ENCODE results near the gene ATP2B2.

ATP2B2 gene

DNA sequence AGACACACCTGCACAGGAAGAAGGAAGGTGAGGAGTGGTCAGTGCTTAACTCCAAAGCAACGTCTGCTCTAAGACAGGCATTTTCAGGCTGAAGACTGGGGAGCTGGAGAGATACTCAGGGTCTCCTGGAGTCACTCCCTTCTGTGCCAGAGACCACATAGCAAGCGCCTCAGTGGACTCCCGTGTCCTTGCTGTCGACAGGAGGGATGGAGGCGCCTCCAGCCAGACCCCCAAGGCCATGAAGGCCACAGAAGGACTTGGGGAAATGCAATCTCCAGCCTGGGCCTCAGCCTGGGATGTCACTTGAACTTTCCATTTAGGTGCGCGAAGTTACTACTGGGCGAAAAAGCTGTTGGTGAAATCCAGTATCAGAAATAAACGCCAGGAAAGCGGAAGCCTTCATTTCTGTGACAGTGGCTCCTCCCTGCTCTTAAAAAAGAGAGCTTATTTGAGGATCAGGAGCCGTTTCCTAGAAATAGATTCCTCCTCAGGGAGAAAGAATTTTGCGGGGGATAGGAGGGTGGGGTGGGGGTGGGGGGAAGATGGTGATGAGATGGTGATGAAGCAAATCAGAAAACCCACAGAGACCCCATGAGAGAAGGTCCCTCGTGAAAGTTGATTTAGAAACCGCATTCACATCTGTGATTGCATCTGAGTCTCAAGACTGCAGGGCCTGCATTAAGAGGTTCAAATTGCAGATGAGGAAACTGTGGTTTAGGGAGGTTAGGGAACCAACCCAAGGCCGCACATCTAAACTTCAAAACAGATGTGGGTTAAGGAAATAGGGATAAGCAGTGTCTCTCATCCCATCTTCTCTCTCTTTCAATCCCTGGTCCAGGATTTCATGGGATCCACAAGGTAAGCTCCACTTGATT, 78.8 kb downstream of the ATP2B2 start:
- no peak for DNase-seq (ENCODE audit: low spot score)

DNA sequence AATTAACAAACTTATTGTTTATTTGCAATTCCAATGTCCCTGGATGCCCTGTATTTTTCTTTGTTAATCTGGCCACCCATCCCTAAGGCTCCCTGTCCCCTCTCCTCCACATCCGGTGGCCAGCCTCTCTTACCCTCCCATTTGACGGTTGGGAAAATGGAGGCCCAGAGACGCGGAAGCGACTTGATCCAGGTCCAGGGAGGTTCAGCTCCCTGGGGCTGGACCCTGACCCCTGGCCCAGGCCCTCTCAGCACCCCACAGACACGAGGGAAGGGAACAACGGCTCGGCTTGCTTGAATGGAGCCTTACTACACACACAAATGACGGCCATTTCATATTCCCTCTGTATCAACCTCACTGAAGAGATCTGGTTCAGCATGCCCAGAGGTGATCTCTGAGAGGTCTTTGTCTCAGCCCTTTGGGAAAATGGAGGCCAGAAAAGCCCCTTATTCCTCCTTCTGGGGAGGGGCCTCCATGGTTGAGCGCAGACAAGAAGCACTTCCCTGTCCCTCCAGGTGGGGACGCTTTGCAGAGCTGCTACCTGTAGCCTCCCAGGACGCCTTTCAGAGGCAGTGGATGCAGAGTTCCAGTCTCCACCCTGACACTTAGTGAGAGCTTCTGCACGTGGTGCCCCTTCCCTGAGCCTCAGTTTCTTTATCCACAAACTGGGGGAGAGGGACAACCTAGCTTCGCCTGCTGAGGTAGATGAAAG, 82.1 kb downstream of the ATP2B2 start:
- DNase-seq (ENCODE audit: low spot score), result no peak

DNA sequence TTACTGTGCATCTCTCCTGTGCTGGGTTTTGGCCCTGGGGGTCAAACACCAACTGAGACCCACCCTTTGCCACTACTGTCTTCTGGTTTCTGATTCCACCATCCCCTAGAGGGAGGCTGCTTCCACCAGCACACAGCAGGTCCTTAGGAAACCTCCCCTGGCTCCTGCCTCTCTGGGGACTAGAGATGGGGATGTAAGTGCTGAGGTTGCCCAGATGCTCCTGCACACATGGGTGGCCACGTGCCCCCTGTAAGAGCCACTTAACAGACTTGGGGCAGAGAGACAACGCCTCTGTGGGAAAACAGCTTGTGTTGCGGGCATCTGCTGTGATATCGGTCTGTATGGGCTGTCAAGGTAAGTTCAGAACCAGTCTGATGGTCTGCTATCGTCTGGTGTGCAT, 83.4 kb downstream of the ATP2B2 start:
- DNase-seq (ENCODE audit: low spot score), result no peak

DNA sequence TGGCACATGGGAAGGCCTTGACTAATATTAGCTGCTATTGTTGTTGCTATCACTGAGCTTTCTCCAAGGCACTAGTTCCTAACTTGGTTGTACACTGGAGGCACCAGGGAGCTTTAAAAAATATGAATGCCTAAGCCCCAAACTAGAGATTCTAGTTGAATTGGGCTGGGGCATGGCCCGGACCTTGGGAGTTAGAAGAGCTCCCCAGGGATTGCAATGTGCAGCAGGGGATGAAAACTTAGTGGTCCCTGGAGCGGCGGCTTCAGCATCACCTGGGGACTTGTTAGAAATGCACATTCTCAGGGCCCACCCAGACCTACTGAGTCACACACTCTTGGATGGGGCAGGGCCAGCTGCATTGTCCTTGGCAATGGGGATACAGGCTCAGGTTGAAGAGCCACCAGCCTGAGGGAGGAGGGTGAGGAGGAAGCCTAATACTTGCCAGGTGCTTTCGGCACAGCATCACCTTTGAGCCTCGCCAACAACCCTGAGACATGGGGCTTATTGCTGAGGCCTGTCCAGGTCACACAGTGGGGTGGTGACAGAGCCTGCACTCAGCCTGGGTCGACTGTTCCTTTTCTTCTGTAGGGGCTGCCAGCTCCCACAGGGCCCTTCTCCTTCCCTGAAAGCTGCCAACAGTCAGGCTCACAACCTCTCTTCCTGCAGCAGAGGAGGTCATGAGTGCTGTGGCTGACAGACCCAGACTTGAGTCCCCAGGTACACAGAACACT, 84.5 kb downstream of the ATP2B2 start:
- DNase-seq (ENCODE audit: low spot score), result no peak

DNA sequence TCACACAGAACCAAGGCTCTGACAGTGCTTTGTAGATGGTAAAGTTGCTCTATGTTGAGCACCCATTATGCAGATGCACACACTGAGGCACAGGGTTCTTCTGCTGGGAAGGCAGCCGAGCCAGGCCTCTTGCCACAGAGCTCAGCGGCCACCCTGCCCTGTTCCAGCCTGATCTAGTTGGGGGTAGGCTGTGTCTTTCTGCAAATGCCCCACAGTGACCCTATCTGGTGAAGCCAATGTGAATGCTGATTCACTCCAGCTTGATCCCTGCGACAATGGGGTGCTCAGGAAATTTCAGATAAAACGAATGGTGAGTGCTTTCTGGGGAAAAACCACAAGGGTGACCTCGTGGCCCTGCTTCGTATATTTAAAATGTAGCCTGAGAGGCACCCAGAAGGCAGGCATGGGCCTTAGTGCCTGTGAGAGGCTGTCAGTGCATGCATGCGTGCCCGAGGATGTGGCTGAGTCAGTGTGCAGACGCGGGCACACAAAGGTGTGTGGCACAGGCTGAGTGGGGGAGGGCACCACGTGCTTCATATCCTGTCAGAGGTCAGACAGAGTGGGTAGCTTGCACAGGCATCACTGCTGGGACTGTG, 85.7 kb downstream of the ATP2B2 start:
- no peak for DNase-seq (ENCODE audit: low spot score)

DNA sequence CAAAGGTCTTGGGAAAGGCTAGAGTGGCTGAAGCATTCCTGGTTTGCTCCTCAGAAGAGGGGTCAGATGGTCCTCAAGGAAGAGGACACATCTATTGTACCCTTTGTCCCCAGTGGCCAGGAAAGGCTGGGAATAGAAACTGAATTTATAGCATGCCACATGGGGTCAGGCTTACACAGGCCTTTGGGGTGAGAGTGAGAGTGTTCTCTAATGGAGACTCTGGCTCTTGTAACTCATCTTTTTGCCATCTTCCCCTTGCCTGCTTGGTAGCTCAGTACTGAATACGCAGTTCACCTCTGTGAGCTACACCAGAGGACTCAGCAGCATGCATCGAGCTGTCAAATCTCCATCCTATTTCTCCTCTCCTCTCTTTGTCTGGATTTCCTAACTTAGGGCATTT, 87.5 kb downstream of the ATP2B2 start:
- DNase-seq (ENCODE audit: low spot score), result no peak

DNA sequence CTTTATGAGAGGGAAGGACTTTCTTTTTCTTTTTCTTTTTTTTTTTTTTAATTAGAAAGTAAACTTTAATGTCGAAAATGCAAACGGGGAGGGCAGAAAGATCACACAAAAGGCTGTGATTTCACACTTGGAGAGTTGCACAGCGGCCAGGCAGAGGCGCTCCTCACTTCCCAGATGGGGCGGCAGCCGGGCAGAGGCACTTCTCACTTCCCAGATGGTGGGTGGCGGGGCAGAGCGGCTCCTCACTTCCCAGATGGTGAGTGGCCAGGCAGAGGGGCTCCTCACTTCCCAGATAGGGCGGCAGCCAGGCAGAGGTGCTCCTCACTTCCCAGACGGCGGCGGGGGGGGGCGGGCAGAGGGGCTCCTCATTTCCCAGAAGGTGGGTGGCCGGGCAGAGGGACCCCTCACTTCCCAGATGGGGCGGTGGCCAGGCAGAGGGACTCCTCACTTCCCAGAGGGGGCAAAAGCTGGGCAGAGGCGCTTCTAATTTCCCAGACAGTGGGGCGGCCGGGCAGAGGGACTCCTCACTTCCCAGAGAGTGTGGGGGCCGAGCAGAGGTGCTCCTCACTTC, 88.6 kb downstream of the ATP2B2 start:
- DNase-seq (ENCODE audit: low spot score), result no peak

DNA sequence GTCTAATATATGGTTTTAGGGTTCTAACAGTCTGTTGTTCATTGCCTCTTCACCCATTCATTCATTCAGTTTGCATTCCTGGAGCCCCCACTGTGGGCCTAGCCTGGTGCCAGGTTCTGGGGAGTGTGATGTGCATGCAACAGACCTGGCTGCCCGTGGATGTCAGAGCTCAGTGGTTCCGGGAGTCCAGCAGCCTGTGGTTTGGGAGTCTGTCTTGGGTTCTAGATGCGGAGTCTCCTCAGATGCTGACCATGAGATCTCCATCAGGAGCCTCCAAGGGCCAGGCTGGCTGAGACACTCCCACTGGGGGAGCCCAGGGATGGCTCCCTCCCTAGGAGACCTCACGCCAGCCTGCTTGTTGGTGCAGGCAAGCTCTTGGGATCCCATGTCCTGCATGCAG, 92.3 kb downstream of the ATP2B2 start:
- no peak for DNase-seq (ENCODE audit: low spot score)

DNA sequence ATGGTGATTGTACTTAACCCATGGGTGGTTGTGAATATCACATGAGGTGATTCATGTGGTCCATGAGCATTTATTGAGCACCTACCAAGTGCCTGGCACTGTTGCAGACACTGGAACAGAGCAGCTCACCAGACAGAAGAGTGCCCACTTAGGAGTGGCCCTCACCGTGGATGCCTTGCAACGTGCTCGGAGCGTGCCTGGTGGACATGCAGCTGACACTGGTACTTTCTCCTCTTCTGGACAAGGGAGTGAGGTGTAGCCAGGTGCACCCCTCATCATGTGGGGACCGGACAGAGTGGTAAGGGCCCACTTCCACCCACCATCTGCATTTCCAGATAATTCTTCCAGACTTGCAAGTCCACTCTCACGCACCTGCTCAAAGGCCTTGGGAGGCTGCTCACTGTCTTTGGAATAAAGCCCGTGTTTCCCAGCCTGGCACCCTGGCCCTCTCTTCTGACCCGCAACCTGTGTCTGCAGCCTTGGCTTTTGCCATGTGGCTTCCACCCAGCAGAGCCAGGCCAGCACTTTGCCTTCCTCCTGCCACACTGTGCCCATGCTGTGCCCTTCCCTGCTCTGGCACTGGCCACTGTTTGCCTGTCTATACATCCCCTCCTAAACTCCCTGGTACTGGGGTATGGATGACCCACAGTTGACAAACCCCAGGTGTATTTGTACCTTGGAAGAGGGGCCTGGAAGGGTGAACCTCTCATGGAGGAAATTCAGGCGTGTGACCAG, 93.6 kb downstream of the ATP2B2 start:
- no peak for DNase-seq (ENCODE audit: low spot score)

DNA sequence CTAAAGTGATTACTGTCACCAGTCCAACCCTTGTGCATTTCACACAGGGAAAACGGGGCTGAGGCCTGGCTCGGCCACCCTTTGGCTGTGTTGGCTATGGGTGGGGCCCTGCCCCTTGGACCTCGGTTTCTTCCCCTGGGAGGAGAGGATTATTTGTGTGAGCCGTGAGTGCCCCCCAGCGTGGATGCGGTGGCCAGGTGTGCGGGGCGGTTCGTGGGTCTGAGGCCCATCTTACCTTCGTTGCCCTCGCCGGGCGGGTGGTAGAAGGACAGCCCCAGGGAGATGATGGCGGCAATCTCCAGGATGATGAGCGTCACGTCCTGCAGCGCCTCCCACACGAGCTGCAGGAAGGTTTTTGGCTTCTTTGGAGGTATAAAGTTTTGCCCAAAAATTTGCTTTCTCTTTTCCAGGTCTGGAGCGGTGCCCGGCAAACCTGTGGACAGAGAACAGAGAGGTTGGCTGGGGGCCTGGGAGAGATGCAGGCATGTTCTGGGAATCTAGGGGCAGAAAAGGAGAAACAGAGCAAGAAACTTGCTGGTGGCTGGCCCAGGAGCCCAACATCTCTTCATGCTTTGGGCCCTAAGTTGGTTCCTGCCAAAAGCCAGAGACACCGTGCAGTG, 94.9 kb downstream of the ATP2B2 start:
- no peak for DNase-seq (ENCODE audit: low spot score)

DNA sequence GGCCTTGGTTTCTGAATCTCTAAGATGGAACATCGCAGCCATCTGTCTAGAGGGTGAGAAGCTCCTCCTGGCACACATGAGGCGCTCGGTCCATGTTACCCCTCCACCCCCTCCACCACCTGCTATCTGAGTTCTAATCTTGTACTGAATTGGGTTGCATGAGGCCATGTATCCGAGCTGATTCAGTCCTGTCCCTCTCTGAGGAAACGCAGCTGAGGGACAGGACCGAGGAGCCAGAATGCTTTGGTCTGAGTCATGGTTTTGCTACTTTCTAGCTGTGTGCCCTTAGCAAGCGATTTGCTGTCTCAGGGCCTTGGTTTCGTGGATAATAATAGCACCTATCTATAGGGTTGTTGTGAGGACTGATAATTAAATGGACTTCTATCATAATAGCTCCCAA, 96.7 kb downstream of the ATP2B2 start:
- DNase-seq (ENCODE audit: low spot score), result no peak

DNA sequence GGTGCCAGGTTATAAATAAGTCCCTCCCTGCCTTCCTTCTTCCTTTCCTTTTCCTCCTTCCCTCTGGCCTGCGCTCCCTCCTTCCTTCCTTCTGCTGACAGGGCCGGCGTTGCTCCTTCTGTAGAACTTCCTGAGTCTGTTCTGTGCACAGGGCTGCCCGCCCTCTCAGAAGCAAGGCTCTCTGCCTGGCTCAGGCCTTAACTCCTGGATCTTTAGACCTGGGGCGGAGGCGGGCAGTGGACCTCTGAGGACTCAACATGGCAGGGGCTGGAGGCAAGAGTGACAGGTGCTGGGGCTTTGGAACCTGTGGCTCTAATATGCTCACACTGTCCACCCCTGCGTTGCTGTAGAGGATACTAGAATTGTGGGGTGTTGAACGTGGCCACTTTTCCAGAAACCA, 98.0 kb downstream of the ATP2B2 start:
- no peak for DNase-seq (ENCODE audit: low spot score)

DNA sequence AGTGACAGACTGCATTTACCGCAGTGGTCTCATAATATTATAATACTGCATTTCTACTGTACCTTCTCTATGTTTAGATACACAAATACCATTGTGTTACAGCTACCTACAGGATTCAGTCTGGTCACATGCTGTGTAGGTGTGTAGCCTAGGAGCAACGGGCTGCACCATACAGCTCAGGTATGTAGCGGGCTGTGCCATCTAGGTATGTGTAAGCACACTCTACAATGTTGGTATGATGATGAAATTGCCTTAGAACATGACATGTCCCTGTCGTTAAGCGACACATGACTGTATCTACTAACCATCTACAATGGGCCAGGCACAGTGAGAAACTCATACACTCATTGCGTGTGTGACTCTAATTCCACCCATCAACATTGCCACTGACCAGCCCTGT, 99.0 kb downstream of the ATP2B2 start:
- no peak for DNase-seq (ENCODE audit: low spot score)

DNA sequence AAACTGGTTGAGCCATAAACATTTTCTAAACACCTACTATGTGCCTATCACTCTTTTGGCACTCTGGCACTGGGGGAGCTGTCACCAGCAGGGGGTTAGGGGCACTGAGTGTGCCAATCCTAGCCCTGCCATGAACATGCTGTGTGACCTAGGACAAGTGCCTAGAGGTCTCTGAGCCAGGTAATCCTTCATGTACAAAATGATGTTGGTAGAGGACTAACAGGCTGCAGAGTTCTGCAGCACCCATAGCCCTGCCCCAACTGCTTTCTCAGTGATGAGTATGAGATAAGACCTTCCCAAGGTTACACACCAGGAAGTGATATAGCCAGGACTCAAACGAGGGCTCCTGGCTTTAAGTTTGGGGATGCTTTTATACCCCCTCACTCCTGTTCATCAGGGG, 99.6 kb downstream of the ATP2B2 start:
- no peak for DNase-seq (ENCODE audit: low spot score)

DNA sequence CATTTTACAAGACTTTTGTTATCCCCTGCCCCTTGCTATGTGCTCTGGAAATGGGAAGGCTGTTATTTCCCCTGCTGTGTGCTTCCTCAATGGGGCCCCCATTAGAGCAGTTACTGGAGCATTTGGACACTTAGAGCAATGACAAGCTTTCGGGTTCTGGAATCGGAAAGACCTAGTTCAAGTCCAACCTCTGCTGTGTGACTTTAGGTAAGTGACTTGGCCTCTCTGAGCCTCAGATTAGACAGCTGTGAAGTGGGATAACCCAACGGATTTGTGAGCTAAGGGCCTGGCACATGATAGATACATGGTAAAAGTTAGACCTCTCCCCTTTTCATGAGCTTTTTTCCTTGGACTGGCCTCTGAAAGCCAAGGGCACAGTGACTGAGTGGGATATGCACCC, 100.5 kb downstream of the ATP2B2 start:
- no peak for DNase-seq (ENCODE audit: low spot score)

DNA sequence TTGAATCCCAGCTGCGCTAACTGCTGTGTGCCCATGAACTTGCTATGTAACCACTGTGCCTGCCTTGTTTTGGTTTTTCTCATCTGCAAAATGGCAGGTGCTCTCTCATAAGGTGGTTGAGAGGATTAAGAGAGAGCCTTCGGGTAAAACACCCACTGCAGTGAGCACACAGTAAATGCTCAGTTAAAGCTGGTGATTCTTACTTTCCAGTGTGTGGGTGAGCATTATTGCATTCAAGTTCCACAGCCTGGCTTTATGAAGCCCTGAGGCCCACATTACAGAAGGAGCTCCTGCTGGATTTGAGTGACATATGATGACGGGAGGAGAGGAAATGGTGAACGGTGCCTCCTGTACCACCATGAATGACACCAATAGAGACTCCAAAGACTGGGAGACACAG, 101.0 kb downstream of the ATP2B2 start:
- no peak for DNase-seq (ENCODE audit: low spot score)

DNA sequence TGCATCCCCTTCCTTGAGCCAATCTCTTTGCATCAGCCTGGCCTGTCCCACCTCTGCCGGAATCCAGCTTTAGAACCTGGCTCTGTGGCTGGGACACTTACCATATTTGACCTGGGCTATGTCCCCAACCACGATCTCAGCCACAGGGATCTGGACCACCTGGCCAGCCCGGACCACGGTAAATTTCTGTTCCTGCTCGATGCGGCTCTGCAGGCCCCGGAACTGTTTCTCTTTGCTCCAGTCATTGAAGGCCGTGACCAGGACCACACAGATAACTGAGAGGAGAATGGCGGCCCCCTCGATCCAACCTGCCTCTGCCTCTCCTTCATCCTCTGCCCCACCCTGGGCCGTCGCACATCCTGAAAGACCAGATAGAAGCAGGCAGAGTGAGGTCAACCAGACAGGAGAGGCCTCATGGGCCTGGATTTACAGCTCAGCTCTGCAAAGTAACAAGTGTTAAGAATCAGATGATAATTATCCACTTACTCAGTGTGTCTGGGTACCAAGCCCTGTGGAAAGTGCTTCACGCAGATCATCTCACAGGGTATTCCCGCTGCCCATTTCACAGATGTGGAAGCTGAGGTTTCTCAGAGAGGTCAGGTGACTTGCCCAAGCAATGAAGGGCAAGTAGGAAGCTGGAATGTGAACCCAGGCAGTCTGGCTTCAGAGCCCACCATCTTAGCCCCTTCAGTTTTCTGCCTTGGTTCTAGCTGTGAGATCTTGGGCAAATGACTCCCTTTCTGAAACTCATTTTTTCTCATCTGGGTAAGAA, 103.2 kb downstream of the ATP2B2 start:
- no peak for DNase-seq (ENCODE audit: low spot score)

DNA sequence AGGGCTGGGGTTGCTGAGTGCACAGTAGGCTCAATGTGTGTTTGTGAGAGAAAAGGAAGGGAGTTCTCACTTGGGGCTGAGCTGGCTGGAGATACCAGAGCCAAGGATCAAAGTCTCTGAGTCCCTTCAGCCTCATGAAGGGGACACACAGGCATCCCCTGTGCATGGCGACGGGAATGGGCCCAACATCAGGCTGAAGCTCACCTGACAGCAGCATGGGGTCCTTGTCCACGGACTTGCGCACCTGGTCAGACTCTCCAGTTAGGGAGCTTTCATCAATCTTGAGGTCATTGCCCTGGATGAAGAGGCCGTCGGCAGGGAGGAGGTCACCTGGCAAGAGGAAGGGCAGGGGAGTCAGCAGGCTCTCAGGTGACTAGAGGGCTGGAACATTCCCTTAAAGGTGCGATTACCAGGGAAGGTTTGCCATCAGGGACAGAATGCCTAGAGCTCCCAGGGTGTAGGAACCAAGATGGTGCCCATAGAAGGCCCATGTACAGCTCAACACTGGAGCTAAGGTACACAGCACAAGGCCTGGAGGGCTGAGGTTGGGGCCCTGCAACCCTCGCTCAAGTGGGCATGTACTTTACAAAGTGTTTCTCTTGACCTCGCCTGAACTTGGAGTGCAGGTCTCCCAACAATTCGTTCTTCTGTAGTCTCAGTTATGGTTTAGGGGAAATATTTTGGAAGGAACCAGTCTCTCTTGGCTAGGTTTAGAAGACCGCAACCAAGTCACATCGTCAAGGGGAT, 104.5 kb downstream of the ATP2B2 start:
- no peak for DNase-seq (ENCODE audit: low spot score)

DNA sequence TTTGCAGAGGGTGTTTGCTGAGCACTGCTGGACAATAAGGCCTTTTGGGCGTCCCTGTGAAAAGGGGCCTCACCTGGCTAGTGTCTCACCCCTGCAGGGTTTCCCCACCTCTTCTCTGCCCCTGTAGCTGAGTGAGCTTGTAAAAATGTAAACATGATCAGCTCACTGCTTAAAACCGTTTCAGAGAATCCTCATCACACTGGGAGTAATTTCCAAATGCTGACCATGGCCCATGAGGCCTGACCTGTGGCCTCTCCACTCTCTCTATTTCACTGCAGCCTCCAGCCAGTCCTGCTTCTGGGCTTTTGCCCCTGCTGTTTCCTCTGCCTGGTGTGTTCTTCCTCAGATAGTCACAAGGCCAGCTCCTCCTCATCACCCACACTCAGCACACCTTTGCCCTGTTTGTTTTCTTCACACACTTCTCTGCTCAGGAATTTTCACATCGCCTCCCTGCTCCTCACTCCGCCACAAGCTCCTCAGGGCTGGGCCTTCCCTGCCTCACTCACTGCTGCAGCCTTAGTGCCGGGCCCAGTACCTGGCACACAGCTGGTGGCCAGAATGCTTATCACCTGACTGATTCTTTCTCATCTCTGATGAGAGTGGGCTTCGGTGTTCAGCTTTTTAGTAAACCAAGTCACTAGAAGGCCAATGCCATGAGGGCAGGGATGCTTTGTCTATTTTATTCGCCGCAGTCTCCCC, 105.2 kb downstream of the ATP2B2 start:
- DNase-seq (ENCODE audit: low spot score), result no peak

Measured in COLO829 (cell line).